SU-DHL-6 (cell line): ENCODE data around the gene CAP2.

ENCODE experiments used
- EZH2phosphoT487 ChIP-seq: fragments of 200-600 bp; sonication (generic), shearing (Covaris generic); conservative IDR thresholded peaks from 2 replicates; pipeline ENCODE4 v1.6.1; 2018; ENCODE audit warnings: mild to moderate bottlenecking, antibody characterized with exemption, low read length, moderate library complexity, mixed read lengths
- TF ChIP-seq, protein P1 (sequence below): fragments of 200-600 bp; sonication (generic); IDR thresholded peaks from one replicate; pipeline ENCODE4 v1.5.1; 2017; ENCODE audit warnings: antibody characterized with exemption, mild to moderate bottlenecking, low read length, moderate library complexity; ENCODE audit not compliant: insufficient read depth, poor library complexity, severe bottlenecking

- TF ChIP-seq, protein P1, sequence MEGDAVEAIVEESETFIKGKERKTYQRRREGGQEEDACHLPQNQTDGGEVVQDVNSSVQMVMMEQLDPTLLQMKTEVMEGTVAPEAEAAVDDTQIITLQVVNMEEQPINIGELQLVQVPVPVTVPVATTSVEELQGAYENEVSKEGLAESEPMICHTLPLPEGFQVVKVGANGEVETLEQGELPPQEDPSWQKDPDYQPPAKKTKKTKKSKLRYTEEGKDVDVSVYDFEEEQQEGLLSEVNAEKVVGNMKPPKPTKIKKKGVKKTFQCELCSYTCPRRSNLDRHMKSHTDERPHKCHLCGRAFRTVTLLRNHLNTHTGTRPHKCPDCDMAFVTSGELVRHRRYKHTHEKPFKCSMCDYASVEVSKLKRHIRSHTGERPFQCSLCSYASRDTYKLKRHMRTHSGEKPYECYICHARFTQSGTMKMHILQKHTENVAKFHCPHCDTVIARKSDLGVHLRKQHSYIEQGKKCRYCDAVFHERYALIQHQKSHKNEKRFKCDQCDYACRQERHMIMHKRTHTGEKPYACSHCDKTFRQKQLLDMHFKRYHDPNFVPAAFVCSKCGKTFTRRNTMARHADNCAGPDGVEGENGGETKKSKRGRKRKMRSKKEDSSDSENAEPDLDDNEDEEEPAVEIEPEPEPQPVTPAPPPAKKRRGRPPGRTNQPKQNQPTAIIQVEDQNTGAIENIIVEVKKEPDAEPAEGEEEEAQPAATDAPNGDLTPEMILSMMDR: no peak
- TF ChIP-seq EZH2phosphoT487: no peak
These were observed 25.1 kb downstream of the CAP2 start for GRCh38 chr6:17418281-17419188.
